ENCODE measurements around the gene CDHR4.

DNA sequence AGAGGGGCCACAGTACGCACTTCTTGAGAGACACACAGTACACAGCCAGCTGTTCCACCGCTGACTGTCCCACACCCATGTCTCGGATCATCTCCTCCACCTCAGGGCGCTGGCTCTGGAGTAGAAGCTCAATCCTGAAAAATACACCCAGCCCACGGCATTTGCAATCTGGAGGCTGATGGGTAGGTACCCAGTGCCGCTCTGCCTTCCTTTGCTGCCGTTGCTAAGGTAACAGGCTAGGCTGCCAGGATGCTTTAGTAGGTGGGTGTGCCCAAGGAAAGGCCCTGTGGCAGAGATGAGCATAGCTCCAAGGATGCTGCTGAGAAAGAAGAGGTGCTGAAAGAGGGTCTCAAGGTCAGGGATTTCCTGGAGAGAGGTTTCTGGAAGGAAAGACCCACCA is 42.1 kb upstream of the CDHR4 start:
- no peak for TF ChIP-seq POLR2AphosphoS5 (IDR thresholded peaks at IDR 0.05; ENCODE audit: low read depth, low read length)
- TF ChIP-seq POLR2A (IDR thresholded peaks at IDR 0.05; ENCODE audit: low read depth, low read length): no peak
